ENCODE results near the gene LINGO3. TPM values are rescaled to one million over a fixed set of nuclear protein-coding genes. Genes with fewer than 3 reads are reported as not detected.

Gene LINGO3
- total RNA-seq, 1 experiment from 2014 or later, result 2.0 TPM

DNA sequence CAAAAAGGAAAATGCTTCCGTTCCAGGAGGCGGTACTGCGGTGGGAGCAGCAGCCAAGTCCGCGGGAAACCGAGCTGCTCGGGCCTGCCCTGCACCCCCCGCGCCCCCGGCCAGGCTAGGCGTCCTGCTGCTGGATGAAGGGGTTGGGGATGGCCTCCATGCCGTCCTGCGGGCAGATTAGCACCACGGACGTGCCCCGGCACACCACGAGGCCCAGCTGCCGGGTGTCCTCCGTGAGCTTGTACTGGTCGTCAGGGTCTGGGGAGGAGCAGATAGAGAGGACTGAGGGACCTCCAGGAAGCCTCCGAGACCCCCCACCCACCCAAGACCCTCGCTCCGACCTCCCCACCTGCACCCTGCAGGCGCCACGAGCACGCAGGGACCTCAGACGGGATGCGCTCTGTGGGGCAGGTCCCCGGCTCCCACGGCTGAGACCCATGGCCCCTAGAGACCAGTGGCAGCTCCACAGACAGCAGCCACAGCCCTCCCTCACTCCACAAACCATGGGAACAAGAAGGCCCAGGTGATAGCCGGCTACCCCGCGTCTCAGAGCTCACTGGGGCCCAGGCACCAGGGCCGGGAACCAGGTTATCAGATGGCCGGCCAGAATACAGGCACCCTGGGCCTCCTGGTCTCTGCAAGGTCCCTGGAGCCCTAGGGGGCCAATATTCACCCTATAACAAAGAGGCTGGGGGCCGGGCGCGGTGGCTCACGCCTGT lies 13.8 kb upstream of the LINGO3 start (continued):
- TF ChIP-seq ZNF532 (CRISPR knock-in tag; IDR thresholded peaks at IDR 0.05; ENCODE audit: borderline replicate concordance) (no peak), ZNF138 (CRISPR knock-in tag; conservative IDR thresholded peaks at IDR 0.05) (no peak), PREB (CRISPR knock-in tag; IDR thresholded peaks at IDR 0.05; ENCODE audit: borderline replicate concordance) (no peak), ZNF219 (CRISPR knock-in tag; IDR thresholded peaks at IDR 0.05; ENCODE audit: borderline replicate concordance) (no peak), FOXJ3 (CRISPR knock-in tag; IDR thresholded peaks at IDR 0.05; ENCODE audit: borderline replicate concordance) (no peak), ZNF317 (CRISPR knock-in tag; IDR thresholded peaks at IDR 0.05; ENCODE audit: borderline replicate concordance, low read depth) (no peak), NR2C2 (CRISPR knock-in tag; IDR thresholded peaks at IDR 0.05) (no peak), ATF6 (CRISPR knock-in tag; IDR thresholded peaks at IDR 0.05) (no peak)
- TF ChIP-seq, protein P1, sequence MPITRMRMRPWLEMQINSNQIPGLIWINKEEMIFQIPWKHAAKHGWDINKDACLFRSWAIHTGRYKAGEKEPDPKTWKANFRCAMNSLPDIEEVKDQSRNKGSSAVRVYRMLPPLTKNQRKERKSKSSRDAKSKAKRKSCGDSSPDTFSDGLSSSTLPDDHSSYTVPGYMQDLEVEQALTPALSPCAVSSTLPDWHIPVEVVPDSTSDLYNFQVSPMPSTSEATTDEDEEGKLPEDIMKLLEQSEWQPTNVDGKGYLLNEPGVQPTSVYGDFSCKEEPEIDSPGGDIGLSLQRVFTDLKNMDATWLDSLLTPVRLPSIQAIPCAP (CRISPR knock-in tag; IDR thresholded peaks at IDR 0.05), result no peak
- TF ChIP-seq, protein P2, sequence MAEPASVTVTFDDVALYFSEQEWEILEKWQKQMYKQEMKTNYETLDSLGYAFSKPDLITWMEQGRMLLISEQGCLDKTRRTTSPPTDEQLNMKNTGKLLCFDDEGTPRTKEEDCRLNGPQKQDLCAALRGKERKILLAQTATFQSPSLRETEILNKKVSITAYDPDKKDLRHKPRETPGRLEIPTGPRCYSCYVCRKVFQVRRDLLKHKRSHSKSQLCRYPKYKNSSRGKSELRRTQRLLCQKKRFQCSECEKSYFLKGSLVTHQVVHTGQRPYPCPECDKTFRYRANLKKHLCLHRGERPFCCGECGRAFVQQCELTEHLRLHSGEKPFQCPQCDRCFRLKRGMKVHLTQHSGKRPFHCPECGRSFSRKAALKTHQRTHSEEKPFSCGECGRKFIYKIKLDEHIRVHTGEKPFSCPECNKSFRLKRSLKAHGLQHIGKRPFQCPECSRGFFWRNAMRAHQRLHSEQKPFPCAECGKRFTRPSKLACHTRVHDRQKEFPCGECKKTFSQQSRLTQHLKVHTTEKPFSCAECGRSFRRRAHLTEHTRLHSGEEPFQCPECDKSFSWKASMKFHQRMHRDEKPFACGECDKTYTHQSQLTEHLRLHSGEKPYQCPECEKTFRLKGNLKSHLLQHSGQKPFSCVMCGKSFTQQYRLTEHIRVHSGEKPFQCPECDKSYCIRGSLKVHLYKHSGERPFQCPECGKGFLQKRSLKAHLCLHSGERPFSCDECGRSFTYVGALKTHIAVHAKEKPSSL (CRISPR knock-in tag; conservative IDR thresholded peaks at IDR 0.05), result no peak

DNA sequence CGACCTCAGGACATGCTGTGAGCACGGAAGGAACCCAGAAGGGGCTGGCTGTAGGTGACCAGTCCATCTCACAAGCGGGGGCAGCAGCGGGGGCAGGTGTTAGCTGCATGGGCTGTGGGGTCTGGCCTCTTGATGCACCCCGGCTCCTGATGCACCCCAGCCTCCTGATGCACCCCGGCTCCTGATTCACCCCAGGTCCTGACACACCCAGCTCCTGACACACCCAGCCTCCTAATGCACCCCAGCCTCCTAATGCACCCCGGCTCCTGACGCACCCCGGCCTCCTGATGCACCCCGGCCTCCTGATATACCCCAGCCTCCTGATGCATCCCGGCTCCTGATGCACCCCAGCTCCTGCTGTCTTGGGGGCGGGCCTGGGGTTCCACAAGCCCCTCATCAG lies 13.0 kb upstream of the LINGO3 start:
- CTCF ChIA-PET, result interaction anchor here (1.2 kb wide), 1 partner anchor 68 kb away, joined by 4 read pairs; no protein-coding TSS in a partner anchor
- POLR2A ChIA-PET, result no interaction called here
- Mint-ChIP-seq H3K4me1 (no peaks in the 10 kb centered on the region), H3K36me3 (peaks cover 11% of the 10 kb centered on the region), H3K27ac (no peak overlapping the region), H3K27me3 (ENCODE audit: low read depth) (no peaks in the 10 kb centered on the region), H3K9me3 (no peaks in the 10 kb centered on the region), H3K4me3 (no peak overlapping the region)
- DNase-seq (ENCODE audit: low spot score), result no peak
- no peak for ATAC-seq
- TF ChIP-seq ZNF423 (CRISPR knock-in tag; IDR thresholded peaks at IDR 0.05) (no peak), ZBTB21 (CRISPR knock-in tag; IDR thresholded peaks at IDR 0.05; ENCODE audit: borderline replicate concordance) (no peak), SOX15 (CRISPR knock-in tag; IDR thresholded peaks at IDR 0.05) (no peak), RORB (CRISPR knock-in tag; IDR thresholded peaks at IDR 0.05) (no peak), ZMAT4 (CRISPR knock-in tag; IDR thresholded peaks at IDR 0.05) (no peak), ZNF219 (CRISPR knock-in tag; IDR thresholded peaks at IDR 0.05; ENCODE audit: borderline replicate concordance) (no peak), IRF2 (CRISPR knock-in tag; IDR thresholded peaks at IDR 0.05; ENCODE audit: borderline replicate concordance, low read depth) (no peak), ZNF121 (CRISPR knock-in tag; IDR thresholded peaks at IDR 0.05) (no peak), JUN (CRISPR knock-in tag; IDR thresholded peaks at IDR 0.05) (no peak), NFYB (CRISPR knock-in tag; conservative IDR thresholded peaks at IDR 0.05; ENCODE audit: low read depth) (no peak), E2F4 (CRISPR knock-in tag; IDR thresholded peaks at IDR 0.05; ENCODE audit: borderline replicate concordance, low read depth) (no peak), MYBL2 (CRISPR knock-in tag; IDR thresholded peaks at IDR 0.05) (no peak)
- TF ChIP-seq, protein P3, sequence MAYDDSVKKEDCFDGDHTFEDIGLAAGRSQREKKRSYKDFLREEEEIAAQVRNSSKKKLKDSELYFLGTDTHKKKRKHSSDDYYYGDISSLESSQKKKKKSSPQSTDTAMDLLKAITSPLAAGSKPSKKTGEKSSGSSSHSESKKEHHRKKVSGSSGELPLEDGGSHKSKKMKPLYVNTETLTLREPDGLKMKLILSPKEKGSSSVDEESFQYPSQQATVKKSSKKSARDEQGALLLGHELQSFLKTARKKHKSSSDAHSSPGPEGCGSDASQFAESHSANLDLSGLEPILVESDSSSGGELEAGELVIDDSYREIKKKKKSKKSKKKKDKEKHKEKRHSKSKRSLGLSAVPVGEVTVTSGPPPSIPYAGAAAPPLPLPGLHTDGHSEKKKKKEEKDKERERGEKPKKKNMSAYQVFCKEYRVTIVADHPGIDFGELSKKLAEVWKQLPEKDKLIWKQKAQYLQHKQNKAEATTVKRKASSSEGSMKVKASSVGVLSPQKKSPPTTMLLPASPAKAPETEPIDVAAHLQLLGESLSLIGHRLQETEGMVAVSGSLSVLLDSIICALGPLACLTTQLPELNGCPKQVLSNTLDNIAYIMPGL (CRISPR knock-in tag; IDR thresholded peaks at IDR 0.05), result no peak
